Measurements from ENCODE around the gene ATP8B4. TPM values are rescaled to one million over a fixed set of nuclear protein-coding genes. Genes with fewer than 3 reads are reported as not detected.

Gene ATP8B4
- total RNA-seq, 2 donors from 2014 or later: 20.0 to 26.1 TPM

DNA sequence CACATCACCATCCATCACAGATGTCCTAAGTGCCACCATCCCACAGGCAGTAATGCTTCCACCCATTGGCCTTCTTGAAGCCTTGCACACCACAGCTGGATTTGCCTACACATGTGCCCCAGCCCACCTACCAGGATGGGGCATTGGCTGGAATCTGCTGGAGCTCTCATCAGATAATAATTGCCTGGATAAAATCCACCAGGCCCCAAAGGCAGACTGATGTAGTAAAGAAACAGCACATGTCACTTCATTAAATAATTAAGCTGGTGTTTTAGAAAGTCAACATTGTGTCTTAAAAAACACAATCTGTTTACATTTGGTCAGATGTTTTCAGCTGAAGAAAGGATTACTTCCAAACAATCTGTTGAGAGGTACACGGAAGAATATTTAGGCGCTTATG is 229.5 kb downstream of the ATP8B4 start:
- Mint-ChIP-seq H3K36me3 (ENCODE audit: low read depth) (no peaks in the 10 kb centered on the region), H3K9me3 (no peaks in the 10 kb centered on the region), H3K4me3 (no peak overlapping the region), H3K27ac (no peak overlapping the region), H3K4me1 (no peaks in the 10 kb centered on the region), H3K27me3 (no peaks in the 10 kb centered on the region)
- ATAC-seq (replicated peaks): no peak

DNA sequence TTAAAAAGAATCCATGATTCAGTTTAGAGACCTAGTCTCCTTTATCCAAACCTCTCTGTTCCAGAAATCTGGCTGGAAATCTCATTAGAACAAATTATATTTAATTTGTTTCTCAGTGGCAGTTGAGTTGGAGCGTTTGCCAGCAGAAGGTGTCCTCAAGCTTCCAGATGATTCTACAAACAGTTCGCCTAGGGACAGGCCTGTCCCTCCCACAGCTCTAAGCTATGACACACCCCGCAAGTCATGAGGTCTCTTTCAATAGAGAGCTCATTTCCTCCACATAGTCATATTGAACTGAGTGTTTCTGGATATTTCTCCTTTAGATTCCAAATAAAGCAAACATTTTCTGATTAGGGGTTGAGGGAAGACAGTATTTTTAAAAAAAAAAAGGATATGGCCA is 230.3 kb downstream of the ATP8B4 start:
- ATAC-seq (replicated peaks): no peak
- no peaks in the 10 kb centered on the region for H3K4me1 Mint-ChIP-seq
- no peaks in the 10 kb centered on the region for H3K27me3 Mint-ChIP-seq
- no peaks in the 10 kb centered on the region for H3K9me3 Mint-ChIP-seq
- no peak overlapping the region for H3K27ac Mint-ChIP-seq
- H3K4me3 Mint-ChIP-seq: no peak overlapping the region
- H3K36me3 Mint-ChIP-seq (ENCODE audit: low read depth): no peaks in the 10 kb centered on the region

DNA sequence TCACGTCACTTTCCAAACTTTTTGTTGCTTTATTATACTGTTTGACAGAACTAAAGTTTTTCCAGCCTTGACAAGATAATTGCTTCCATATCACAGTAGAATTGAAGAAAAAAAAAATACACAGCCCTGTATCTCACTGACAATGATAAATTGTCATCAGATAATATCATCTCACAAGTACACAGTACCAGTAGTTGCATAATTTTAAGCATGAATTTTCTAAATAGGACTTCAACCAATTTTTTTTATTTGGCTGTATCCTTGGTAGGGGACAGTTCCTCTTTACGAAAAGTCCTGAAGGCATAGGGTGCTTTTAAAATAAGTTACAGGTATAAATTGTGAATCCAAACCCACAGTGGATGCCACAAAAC is 230.7 kb downstream of the ATP8B4 start:
- Mint-ChIP-seq H3K9me3 (no peaks in the 10 kb centered on the region), H3K36me3 (ENCODE audit: low read depth) (no peaks in the 10 kb centered on the region), H3K27ac (no peak overlapping the region), H3K27me3 (no peaks in the 10 kb centered on the region), H3K4me1 (no peaks in the 10 kb centered on the region), H3K4me3 (no peak overlapping the region)
- ATAC-seq (replicated peaks): no peak

DNA sequence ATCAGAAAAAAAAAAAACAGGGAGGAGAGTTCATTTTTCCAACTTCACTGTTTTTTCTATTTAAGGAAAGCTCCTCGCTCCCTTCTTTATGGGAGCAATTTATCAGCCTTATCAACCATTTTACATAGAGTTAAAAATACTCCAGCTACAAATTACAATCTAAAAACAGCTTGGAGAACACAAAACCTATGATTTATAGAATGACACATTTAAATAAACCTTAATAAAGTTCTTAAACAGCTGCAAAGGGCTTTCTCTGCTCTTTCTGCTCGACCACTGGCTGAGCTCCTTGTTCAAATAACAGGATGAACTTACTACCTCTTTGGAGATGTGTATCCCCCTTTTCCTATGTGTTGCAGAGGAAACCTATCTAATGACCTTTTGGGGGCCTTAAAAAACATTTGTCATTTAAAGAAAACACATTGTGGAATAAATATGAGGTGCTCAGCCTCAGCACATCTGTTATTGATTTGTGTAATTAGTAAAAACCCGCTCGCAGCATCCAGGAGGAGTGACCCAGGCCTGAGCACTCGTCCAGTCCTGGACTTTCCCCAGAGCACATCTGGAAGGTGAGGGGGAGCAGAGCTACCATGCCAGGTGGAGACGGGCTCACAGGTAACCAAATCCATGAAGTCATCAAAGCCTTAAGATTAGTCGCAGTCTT is 231.2 kb downstream of the ATP8B4 start:
- H3K36me3 Mint-ChIP-seq (ENCODE audit: low read depth): no peaks in the 10 kb centered on the region
- no peaks in the 10 kb centered on the region for H3K9me3 Mint-ChIP-seq
- no peaks in the 10 kb centered on the region for H3K4me1 Mint-ChIP-seq
- H3K27me3 Mint-ChIP-seq: no peaks in the 10 kb centered on the region
- no peak for ATAC-seq (replicated peaks)
- H3K4me3 Mint-ChIP-seq: no peak overlapping the region
- H3K27ac Mint-ChIP-seq: no peak overlapping the region

DNA sequence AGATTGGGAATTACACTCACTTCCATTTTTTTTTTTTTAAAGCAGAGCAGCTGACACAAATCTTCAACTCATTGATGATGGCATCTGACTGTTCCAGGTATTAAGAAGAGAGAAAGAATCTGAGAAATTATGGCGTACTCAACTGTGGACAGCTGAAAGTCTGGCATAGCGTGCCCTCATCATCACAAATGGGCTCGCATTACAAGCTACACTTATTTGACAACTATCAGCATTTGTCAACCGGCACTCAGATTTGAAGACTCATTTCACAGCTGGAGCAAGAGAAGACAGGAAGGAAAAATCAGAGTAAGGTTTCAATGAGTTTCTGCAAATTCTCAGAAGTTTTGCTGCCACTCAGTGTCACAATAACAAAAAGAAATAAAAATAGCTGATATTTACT is 235.9 kb downstream of the ATP8B4 start:
- Mint-ChIP-seq H3K4me1 (no peaks in the 10 kb centered on the region), H3K4me3 (no peak overlapping the region), H3K36me3 (ENCODE audit: low read depth) (no peaks in the 10 kb centered on the region), H3K27ac (no peak overlapping the region), H3K27me3 (no peaks in the 10 kb centered on the region), H3K9me3 (no peaks in the 10 kb centered on the region)
- ATAC-seq (replicated peaks): no peak

DNA sequence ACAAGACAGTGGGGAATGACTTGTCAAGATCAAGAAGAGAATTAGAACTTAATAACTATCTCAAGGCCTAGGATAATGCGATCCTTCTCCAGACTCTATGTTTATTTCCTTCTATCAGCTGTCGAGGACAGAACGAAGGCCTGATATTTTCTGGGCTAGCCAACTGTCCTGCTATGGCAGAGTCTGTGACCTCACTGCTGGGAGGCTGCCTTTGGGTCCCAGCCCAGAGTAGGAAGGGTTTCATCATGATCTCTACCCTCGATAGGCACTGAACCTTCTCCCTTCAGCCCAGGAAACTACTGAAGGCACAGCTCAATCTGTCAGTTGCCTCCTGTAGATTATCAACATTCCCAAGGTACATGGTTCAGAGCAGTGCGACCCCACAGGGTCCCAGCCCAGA is 237.2 kb downstream of the ATP8B4 start:
- Mint-ChIP-seq H3K36me3 (ENCODE audit: low read depth) (no peaks in the 10 kb centered on the region), H3K9me3 (no peaks in the 10 kb centered on the region), H3K4me1 (peaks cover 2% of the 10 kb centered on the region), H3K27ac (no peak overlapping the region), H3K27me3 (no peaks in the 10 kb centered on the region), H3K4me3 (no peak overlapping the region)
- ATAC-seq (replicated peaks): no peak

DNA sequence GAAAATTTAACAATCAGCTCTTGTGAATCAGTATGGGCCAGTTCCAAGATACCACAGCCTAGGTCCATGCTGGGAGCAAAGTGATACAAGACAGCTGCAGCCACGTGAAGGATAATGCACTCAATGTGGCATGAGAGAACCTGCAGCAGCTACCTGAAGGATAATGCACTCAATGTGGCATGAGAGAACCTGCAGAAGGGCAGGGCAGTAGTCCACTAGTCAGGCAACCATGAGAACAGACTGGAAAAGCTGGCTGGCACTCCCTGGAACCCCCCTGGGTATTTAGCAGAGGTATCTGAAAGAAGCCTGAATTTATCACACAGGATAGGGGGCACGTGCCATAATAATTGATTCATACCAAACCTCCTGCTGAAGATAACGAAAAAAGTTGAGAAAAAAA is 237.6 kb downstream of the ATP8B4 start:
- Mint-ChIP-seq H3K9me3 (no peaks in the 10 kb centered on the region), H3K4me1 (peaks cover 4% of the 10 kb centered on the region)
- no peak for ATAC-seq (replicated peaks)

DNA sequence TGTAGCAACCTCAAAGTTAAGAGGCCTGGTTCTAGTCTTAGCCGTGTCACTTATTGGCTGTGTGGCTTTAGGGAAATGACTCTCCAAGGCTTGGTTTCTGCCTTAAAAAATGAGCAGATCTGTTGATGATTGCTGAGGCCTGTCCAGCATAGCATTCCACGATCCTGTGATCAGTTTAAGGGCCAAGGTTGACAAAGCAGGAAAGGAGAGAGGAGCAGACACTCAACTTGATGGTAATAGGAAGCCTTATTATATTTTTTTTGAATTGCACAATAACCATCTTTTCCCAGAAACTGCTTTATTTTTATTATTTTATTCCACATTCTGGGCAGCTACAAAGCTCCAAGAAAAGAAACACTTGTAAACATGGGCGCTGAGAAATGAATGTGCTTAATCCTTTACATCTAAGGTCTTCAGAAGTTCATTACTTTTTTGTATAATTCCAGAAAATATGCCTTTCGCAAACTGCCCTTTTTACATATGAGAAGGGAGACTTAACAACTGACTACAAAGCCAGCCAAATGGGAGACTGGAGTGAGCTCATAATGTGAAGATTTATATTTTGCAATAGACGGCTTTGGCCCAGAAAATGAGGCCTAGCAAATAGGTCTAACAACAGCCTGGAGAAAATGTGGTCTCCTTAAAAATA is 241.0 kb downstream of the ATP8B4 start:
- no peak for ATAC-seq (replicated peaks)
- no peak overlapping the region for H3K27ac Mint-ChIP-seq
- no peaks in the 10 kb centered on the region for H3K27me3 Mint-ChIP-seq
- peaks cover 4% of the 10 kb centered on the region for H3K4me1 Mint-ChIP-seq
- no peaks in the 10 kb centered on the region for H3K9me3 Mint-ChIP-seq
- H3K36me3 Mint-ChIP-seq (ENCODE audit: low read depth): no peaks in the 10 kb centered on the region
- no peak overlapping the region for H3K4me3 Mint-ChIP-seq

More for the DNA sequence above, 237.6 kb downstream of the ATP8B4 start:
- no peak overlapping the region for H3K4me3 Mint-ChIP-seq
- no peaks in the 10 kb centered on the region for H3K36me3 Mint-ChIP-seq (ENCODE audit: low read depth)
- H3K27me3 Mint-ChIP-seq: no peaks in the 10 kb centered on the region
- H3K27ac Mint-ChIP-seq: no peak overlapping the region

DNA sequence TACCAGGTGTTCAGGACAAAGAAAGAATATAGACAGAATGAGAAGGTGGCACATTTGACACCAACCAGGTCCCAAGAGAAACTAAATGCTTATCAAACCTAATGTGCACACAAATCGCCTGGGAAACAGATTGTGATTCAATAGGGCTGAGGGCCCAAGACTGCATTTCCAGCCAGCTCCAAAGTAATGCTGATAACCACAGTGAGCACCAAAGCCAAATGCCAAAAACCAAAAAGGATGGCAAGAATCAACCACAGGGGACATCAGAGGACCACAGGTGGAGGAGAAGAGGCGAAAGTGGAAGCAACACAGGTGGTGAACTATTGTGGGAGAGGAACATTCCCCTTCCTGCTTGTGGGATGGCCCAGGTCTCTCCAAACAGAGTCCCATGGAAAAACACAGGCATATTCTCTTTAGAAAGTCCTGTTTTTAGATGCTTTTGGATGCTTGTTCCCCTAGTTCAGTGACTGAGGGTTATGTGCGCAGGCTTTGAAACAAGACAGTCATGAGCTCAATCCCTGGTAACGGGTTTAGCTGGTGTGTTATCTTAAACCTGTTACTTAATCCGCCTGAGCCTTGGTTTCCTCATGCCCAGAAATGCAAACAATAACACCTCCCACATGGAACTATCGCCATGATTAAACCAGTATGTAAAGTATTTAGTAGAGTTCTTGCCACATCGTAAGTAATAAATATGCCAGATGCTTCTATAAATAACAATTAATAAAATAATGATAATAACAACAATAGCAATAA is 241.7 kb downstream of the ATP8B4 start:
- Mint-ChIP-seq H3K4me1 (peaks cover 4% of the 10 kb centered on the region), H3K36me3 (ENCODE audit: low read depth) (no peaks in the 10 kb centered on the region), H3K4me3 (no peak overlapping the region), H3K27me3 (no peaks in the 10 kb centered on the region), H3K27ac (no peak overlapping the region), H3K9me3 (no peaks in the 10 kb centered on the region)
- ATAC-seq (replicated peaks): no peak

DNA sequence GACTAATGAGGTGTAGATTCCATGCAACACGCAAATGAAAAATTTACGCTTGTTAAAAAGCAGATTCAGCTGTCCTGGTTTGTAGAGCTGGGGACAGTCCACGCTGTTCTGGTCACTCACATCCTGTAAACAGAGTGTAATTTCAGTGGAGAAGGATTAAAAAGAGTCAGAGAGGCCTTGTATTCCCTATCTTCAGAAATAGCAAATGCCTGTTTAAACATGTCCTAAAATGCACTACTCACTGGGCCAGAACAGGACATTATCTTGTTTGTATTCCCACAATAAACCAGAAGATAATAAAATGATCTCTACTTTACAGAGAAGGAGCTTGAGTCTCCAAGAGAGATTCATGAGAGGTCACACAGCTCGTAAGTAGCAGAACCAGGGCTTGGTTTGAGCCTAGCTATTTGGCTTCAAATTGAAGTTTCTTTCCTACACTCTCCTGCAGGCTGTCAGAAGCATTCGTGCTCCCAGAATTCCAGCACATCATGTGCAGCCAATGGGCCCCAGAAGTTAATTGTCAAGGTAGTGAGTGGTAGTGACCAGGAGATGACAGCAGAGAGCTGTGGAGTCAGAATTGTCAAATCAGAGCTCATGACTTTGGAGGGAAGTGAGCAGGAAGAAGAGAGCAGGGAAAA is 242.5 kb downstream of the ATP8B4 start:
- no peaks in the 10 kb centered on the region for H3K27me3 Mint-ChIP-seq
- no peak overlapping the region for H3K27ac Mint-ChIP-seq
- H3K9me3 Mint-ChIP-seq: no peaks in the 10 kb centered on the region
- H3K4me1 Mint-ChIP-seq: peaks cover 4% of the 10 kb centered on the region
- no peaks in the 10 kb centered on the region for H3K36me3 Mint-ChIP-seq (ENCODE audit: low read depth)
- ATAC-seq (replicated peaks): no peak
- H3K4me3 Mint-ChIP-seq: no peak overlapping the region

DNA sequence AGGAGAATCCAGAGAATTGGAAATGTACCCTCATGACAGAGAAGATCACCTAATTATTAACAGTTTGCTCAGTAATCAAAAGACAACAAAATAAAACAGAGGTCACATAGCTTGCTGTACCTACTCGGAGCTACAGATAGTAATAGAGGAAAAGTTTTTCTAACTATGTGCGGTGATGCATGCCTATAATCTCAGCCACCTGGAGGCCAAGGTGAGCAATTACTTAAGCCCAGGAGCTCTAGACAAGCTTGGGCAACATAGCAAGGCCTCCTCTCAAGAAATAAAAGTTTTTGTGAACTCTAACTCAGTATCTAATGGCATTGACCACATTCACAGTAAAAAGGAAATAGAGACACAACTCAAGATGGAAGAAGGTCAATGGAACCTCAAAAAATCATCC is 243.6 kb downstream of the ATP8B4 start:
- no peak overlapping the region for H3K4me3 Mint-ChIP-seq
- H3K27me3 Mint-ChIP-seq: no peaks in the 10 kb centered on the region
- H3K4me1 Mint-ChIP-seq: peaks cover 4% of the 10 kb centered on the region
- no peaks in the 10 kb centered on the region for H3K9me3 Mint-ChIP-seq
- H3K36me3 Mint-ChIP-seq (ENCODE audit: low read depth): no peaks in the 10 kb centered on the region
- H3K27ac Mint-ChIP-seq: no peak overlapping the region
- ATAC-seq (replicated peaks): no peak

DNA sequence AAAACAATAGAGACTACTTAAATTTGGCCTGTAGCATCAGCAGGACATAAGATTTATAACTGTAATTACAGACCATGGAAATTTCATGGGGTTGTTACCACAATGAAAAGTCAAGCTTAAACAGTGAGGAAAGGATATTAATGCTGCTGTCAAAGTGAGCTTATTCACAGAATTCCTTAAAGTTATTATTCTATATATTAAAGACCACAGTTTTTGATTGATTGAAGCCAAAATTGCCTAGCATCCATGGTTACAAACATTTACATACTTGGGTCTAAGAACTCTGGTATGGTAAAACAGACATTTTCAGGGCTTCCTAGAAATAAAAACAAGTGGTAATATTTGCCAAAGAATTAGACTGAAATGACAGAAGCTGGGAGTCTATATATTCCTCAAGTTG is 248.6 kb downstream of the ATP8B4 start:
- Mint-ChIP-seq H3K4me3 (no peak overlapping the region), H3K4me1 (no peaks in the 10 kb centered on the region), H3K36me3 (ENCODE audit: low read depth) (no peaks in the 10 kb centered on the region), H3K27me3 (peaks cover 10% of the 10 kb centered on the region), H3K9me3 (no peaks in the 10 kb centered on the region), H3K27ac (no peak overlapping the region)
- ATAC-seq (replicated peaks): no peak

DNA sequence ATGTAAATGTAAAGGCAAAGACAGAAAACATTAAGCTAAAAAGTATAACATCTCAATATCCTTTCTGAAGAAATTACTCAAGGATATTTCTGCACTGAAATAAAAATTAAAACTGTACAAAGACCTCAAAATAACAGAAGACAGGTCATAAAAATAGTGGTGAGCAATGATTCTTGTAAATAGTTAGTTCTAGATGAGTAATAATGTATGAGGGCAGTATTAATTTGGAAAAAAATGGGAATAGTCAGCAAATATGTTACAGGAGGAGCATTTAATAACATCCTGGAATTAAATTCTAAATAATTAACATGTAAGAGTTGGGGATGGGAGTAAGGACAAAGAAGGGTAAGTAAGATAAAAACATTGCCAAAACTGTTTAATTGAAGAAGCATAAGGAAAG is 250.7 kb downstream of the ATP8B4 start:
- Mint-ChIP-seq H3K27me3 (peaks cover 10% of the 10 kb centered on the region), H3K4me1 (no peaks in the 10 kb centered on the region), H3K27ac (no peak overlapping the region), H3K36me3 (ENCODE audit: low read depth) (no peaks in the 10 kb centered on the region), H3K4me3 (no peak overlapping the region), H3K9me3 (no peaks in the 10 kb centered on the region)
- ATAC-seq (replicated peaks): no peak

DNA sequence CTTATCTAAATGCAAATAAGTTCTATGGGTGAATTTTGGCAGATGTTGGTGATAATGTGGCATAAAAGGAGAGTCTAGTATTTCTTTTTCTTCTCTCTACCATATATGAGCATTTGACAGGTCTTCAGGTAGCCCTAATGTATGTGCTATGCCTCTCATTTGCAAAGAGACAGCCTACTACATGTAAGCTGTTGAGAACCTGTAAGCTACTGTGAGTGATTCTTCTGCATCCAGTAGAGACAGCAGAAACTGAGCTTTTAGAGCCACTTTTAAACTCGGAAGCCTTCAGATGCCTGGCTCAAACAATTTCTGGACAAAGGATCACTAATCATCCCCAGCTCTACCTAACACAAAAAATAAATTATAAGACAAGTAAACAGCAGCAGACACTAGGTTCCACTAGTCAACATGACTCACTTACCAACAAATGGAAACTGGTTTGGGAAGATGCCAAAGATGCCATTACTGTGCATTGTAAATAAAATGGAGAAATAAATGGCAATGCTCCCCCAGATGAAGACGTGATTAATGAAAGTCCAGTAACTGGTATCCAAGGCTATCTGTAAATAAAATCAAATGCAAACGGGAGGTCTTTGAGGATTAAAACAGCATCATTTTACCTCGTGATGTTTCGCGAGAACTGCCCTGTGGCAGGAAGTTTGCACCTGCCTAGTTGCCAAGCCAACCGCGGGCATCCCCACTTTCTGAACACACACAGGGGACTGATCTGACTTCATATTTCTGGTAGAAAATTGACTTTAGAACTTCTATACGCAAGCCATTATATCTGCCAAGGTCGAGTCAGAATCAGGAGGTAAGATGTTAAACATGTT is 252.9 kb downstream of the ATP8B4 start:
- H3K36me3 Mint-ChIP-seq (ENCODE audit: low read depth): no peaks in the 10 kb centered on the region
- H3K9me3 Mint-ChIP-seq: no peaks in the 10 kb centered on the region
- H3K4me3 Mint-ChIP-seq: no peak overlapping the region
- no peak overlapping the region for H3K27ac Mint-ChIP-seq
- H3K4me1 Mint-ChIP-seq: no peaks in the 10 kb centered on the region
- ATAC-seq (replicated peaks): no peak
- H3K27me3 Mint-ChIP-seq: peaks cover 10% of the 10 kb centered on the region
